HK-2 (cell line): ENCODE measurements around the gene GLI3.

ENCODE experiments used
- DNase-seq: peaks from one replicate; pipeline ENCODE4 v3.0.0-alpha.2; 2018; ENCODE audit not compliant: unreplicated experiment

The GLI3 gene

GRCh38 chr7:42143711-42144600, 93.1 kb downstream of the GLI3 start:
- DNase-seq, result no peak

- DNase-seq, result no peak
Observed at GRCh38 chr7:42142089-42142488, 94.9 kb downstream of the GLI3 start.

- DNase-seq, result no peak
Observed at GRCh38 chr7:42139751-42140150, 97.3 kb downstream of the GLI3 start.

- no peak for DNase-seq
Observed at GRCh38 chr7:42138691-42139090, 98.3 kb downstream of the GLI3 start.

GRCh38 chr7:42137941-42138340, 99.1 kb downstream of the GLI3 start:
- no peak for DNase-seq

GRCh38 chr7:42137431-42137830, 99.6 kb downstream of the GLI3 start:
- DNase-seq, result no peak

- no peak for DNase-seq
Observed at GRCh38 chr7:42135728-42136127, 101.3 kb downstream of the GLI3 start.

- DNase-seq, result no peak
Observed at GRCh38 chr7:42134276-42134876, 102.6 kb downstream of the GLI3 start.

- DNase-seq, result no peak
Observed at GRCh38 chr7:42133321-42133720, 103.7 kb downstream of the GLI3 start.

GRCh38 chr7:42128703-42129102, 108.3 kb downstream of the GLI3 start:
- DNase-seq, result no peak

GRCh38 chr7:42127232-42127622, 109.8 kb downstream of the GLI3 start:
- DNase-seq, result no peak

- no peak for DNase-seq
Observed at GRCh38 chr7:42126475-42127231, 110.4 kb downstream of the GLI3 start.

- no peak for DNase-seq
Observed at GRCh38 chr7:42125321-42125720, 111.7 kb downstream of the GLI3 start.

- DNase-seq, result peak; percentile 8
Observed at GRCh38 chr7:42123716-42124115, 113.3 kb downstream of the GLI3 start.

- no peak for DNase-seq
Observed at GRCh38 chr7:42120191-42120590, 116.8 kb downstream of the GLI3 start.

GRCh38 chr7:42117201-42117600, 119.8 kb downstream of the GLI3 start:
- no peak for DNase-seq

- DNase-seq, result no peak
Observed at GRCh38 chr7:42115795-42116194, 121.2 kb downstream of the GLI3 start.

GRCh38 chr7:42110333-42110732, 126.7 kb downstream of the GLI3 start:
- no peak for DNase-seq

- DNase-seq, result no peak
Observed at GRCh38 chr7:42108803-42109528, 128.0 kb downstream of the GLI3 start.

- DNase-seq, result no peak
Observed at GRCh38 chr7:42107484-42108240, 129.3 kb downstream of the GLI3 start.

GRCh38 chr7:42106562-42106961, 130.4 kb downstream of the GLI3 start:
- DNase-seq, result no peak
